OCI-LY3 (cell line): ENCODE measurements around the gene MED13L.

ENCODE experiments used
- H2AFZ ChIP-seq: fragments of 200-600, 300-600 bp; shearing (Covaris generic); 2 replicates; pipeline ENCODE4 v1.6.0; 2014; ENCODE audit warnings: antibody characterized with exemption, low read depth, low read length
- H3K27ac ChIP-seq: fragments of 200-600, 300-600 bp; sonication (generic); 2 replicates; pipeline ENCODE4 v1.5.1; 2014; ENCODE audit warnings: mild to moderate bottlenecking, low read length, moderate library complexity, mixed read lengths
- H3K27me3 ChIP-seq: fragments of 200-600, 300-600 bp; sonication (generic); 2 replicates; pipeline ENCODE4 v1.6.1; 2014; ENCODE audit warnings: low read depth, low read length, mixed read lengths
- H3K36me3 ChIP-seq: fragments of 200-600, 300-600 bp; sonication (generic); replicated peaks from 2 replicates; pipeline ENCODE3; 2014; ENCODE audit warnings: low read depth, low read length, mixed read lengths
- H3K4me1 ChIP-seq: fragments of 300-600, 200-600 bp; sonication (generic); 2 replicates; pipeline ENCODE4 v1.6.1; 2014; ENCODE audit warnings: low read length, mixed read lengths
- H3K4me2 ChIP-seq: fragments of 200-600, 300-600 bp; sonication (generic); 2 replicates; pipeline ENCODE4 v1.6.1; 2014; ENCODE audit warnings: low read length, mixed read lengths
- H3K4me3 ChIP-seq: fragments of 300-600, 200-600 bp; sonication (generic); 2 replicates; pipeline ENCODE4 v1.5.1; 2014; ENCODE audit warnings: antibody characterized with exemption, mild to moderate bottlenecking, low read length, moderate library complexity
- H3K79me2 ChIP-seq: fragments of 300-600, 200-600 bp; shearing (Covaris generic); 2 replicates; pipeline ENCODE4 v1.6.1; 2014; ENCODE audit warnings: mild to moderate bottlenecking, low read length, mixed read lengths
- H3K9ac ChIP-seq: fragments of 300-600, 200-600 bp; shearing (Covaris generic); 2 replicates; pipeline ENCODE4 v1.6.0; 2014; ENCODE audit warnings: mild to moderate bottlenecking, low read length, moderate library complexity
- H3K9me3 ChIP-seq: fragments of 200-600, 300-600 bp; shearing (Covaris generic); 2 replicates; pipeline ENCODE4 v1.6.1; 2014; ENCODE audit warnings: low read length, mixed read lengths; ENCODE audit not compliant: insufficient read depth
- H4K20me1 ChIP-seq: fragments of 200-600, 300-600 bp; sonication (generic); 2 replicates; pipeline ENCODE4 v1.6.1; 2016; ENCODE audit warnings: low read length, mixed read lengths; ENCODE audit not compliant: insufficient read depth
- CTCF ChIP-seq: fragments of 200-600, 300-600 bp; sonication (generic); IDR thresholded peaks from 2 replicates; pipeline ENCODE4 v1.5.1; 2014; ENCODE audit warnings: antibody characterized with exemption, low read length, low read depth
- EZH2phosphoT487 ChIP-seq: fragments of 200-600 bp; shearing (Covaris generic); IDR thresholded peaks from 2 replicates; pipeline ENCODE4 v1.6.1; 2018; ENCODE audit warnings: antibody characterized with exemption, mixed run types, low read depth

MED13L gene

GRCh38 chr12:115966376-115966775 lies 311.1 kb downstream of the MED13L start:
- Histone ChIP-seq H3K36me3 (peaks cover 53% of the 10 kb centered on the region), H2AFZ (no peak overlapping the region)

GRCh38 chr12:115964626-115965025 lies 312.9 kb downstream of the MED13L start:
- H3K36me3 ChIP-seq, result peaks cover 57% of the 10 kb centered on the region
- no peaks in the 10 kb centered on the region for H3K4me1 ChIP-seq
- no peak overlapping the region for H3K4me3 ChIP-seq
- no peak overlapping the region for H2AFZ ChIP-seq
- no peaks in the 10 kb centered on the region for H3K27me3 ChIP-seq
- TF ChIP-seq CTCF, result no peak
- no peak for TF ChIP-seq EZH2phosphoT487
- H3K9ac ChIP-seq, result no peak overlapping the region
- H3K27ac ChIP-seq, result no peak overlapping the region
- no peaks in the 10 kb centered on the region for H3K9me3 ChIP-seq
- no peaks in the 10 kb centered on the region for H4K20me1 ChIP-seq
- no peaks in the 10 kb centered on the region for H3K79me2 ChIP-seq
- H3K4me2 ChIP-seq, result no peak overlapping the region

More at GRCh38 chr12:115966376-115966775, 311.1 kb downstream of the MED13L start:
- no peak overlapping the region for H3K27ac ChIP-seq
- no peaks in the 10 kb centered on the region for H3K9me3 ChIP-seq
- no peak overlapping the region for H3K4me2 ChIP-seq
- no peaks in the 10 kb centered on the region for H3K4me1 ChIP-seq
- H4K20me1 ChIP-seq, result no peaks in the 10 kb centered on the region
- no peaks in the 10 kb centered on the region for H3K27me3 ChIP-seq
- no peak overlapping the region for H3K9ac ChIP-seq
- no peak overlapping the region for H3K4me3 ChIP-seq
- TF ChIP-seq EZH2phosphoT487, result no peak
- TF ChIP-seq CTCF, result no peak
- H3K79me2 ChIP-seq, result no peaks in the 10 kb centered on the region

- H3K4me1 ChIP-seq, result no peaks in the 10 kb centered on the region
- H3K27me3 ChIP-seq, result no peaks in the 10 kb centered on the region
- no peak overlapping the region for H2AFZ ChIP-seq
- no peak overlapping the region for H3K9ac ChIP-seq
- H3K36me3 ChIP-seq, result peaks cover 55% of the 10 kb centered on the region
- no peaks in the 10 kb centered on the region for H3K9me3 ChIP-seq
- H3K4me3 ChIP-seq, result no peak overlapping the region
- no peaks in the 10 kb centered on the region for H3K79me2 ChIP-seq
- H4K20me1 ChIP-seq, result no peaks in the 10 kb centered on the region
- H3K4me2 ChIP-seq, result no peak overlapping the region
- no peak for TF ChIP-seq CTCF
- TF ChIP-seq EZH2phosphoT487, result no peak
- H3K27ac ChIP-seq, result no peak overlapping the region
These were observed 313.3 kb downstream of the MED13L start for GRCh38 chr12:115964214-115964613.

- no peak for TF ChIP-seq CTCF
- no peak for TF ChIP-seq EZH2phosphoT487
- Histone ChIP-seq H3K4me3 (no peak overlapping the region), H3K9ac (no peak overlapping the region), H3K36me3 (peaks cover 50% of the 10 kb centered on the region), H3K4me1 (no peaks in the 10 kb centered on the region), H3K4me2 (no peak overlapping the region), H3K79me2 (no peaks in the 10 kb centered on the region), H3K9me3 (no peaks in the 10 kb centered on the region), H4K20me1 (no peaks in the 10 kb centered on the region), H2AFZ (no peak overlapping the region), H3K27me3 (no peaks in the 10 kb centered on the region), H3K27ac (no peak overlapping the region)
These were observed 315.3 kb downstream of the MED13L start for GRCh38 chr12:115962216-115962615.
